Stimulated activated CD4-positive, alpha-beta T cell treated with anti-CD3 and anti-CD28 coated beads, Interleukin-2, amount 100 ng/mL, for 24 hours (primary cell): Measurements from ENCODE around the gene MPHOSPH10.
"Not testable (repeated sequence)": the region's sequence is repeated elsewhere in the genome, so short reads cannot be mapped to it uniquely, and the experiment has no call there.

ENCODE experiments used
- DNase-seq, 2 donors: peaks; one replicate each; pipeline ENCODE4 v3.0.0-alpha.2; 2020

Gene MPHOSPH10

DNA sequence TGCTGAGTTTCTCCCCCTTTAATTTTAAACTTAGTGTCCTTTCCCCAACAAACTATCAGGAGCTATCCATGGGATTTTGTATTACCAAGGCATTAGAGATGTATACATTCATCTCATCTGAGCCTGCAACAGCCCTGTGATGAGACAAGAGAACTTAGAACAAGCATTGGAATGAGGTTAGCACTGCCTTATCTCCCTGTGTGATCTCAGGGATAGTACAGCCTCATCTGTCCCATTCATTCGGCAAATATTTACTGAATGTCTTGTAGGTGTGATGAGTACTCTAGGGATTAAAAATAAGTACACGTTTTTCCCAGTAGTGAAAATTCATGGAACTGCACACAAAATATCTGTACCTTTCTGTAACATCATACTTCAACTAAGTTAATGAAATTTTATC lies 50.9 kb downstream of the MPHOSPH10 start:
- DNase-seq, result no peak

DNA sequence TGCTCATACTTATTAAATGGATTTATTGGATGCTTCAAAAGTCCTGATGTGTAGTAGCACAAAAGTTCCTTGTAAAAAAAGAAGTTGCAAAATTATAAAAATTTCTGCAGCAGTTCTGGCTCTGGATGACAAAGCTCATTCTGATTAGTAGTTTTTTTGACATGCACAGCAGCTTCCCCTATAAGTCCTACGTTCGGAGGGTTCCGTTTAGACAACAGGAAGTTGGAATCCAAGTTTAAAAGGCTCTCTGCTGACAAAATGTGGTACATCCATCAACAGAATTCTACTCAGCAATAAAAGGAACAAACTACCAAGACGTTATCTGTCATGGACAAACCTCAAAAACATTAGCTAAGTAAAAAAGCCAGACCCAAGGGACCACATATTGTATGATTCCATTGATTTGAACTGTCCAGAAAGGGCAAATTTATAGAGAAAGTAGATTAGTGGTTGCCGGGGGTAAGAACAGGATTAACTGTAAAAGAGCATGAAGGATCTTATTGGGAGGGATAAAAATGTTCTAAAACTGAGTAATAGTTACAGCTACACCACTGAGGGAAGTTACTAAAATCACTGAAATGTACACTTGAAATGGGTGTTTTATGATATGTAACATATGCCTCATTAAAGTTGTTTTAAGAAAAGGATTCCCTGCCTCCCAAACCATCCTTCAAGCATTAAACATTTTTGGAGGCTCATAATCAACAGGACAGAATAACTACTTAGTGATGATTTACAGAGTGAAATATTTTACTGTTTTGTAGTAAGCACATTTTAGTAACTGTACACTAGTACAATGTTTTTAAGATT lies 53.1 kb downstream of the MPHOSPH10 start:
- DNase-seq, result not testable (repeated sequence)

- DNase-seq, result no peak
Measured at GRCh38 chr2:71186973-71187372, 56.5 kb downstream of the MPHOSPH10 start.

DNA sequence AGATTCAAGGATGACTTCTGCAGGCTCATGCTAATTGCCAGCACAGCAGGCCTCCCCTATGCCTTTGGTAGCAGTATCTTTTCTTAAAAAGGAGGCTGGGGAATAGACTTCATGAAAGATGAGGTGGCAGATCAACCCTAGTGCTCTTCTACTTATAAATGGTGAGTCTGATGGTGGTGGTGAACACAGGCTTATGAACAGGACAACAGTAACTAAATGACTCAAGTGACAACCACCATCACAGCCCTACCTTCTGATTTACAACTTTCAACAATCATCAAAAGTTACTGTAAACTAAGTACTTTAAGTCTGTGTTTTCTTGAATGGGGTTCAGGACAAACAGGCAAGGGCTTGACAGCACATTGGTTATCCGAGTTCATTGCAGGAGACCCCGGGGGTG lies 57.2 kb downstream of the MPHOSPH10 start:
- DNase-seq, result no peak

DNA sequence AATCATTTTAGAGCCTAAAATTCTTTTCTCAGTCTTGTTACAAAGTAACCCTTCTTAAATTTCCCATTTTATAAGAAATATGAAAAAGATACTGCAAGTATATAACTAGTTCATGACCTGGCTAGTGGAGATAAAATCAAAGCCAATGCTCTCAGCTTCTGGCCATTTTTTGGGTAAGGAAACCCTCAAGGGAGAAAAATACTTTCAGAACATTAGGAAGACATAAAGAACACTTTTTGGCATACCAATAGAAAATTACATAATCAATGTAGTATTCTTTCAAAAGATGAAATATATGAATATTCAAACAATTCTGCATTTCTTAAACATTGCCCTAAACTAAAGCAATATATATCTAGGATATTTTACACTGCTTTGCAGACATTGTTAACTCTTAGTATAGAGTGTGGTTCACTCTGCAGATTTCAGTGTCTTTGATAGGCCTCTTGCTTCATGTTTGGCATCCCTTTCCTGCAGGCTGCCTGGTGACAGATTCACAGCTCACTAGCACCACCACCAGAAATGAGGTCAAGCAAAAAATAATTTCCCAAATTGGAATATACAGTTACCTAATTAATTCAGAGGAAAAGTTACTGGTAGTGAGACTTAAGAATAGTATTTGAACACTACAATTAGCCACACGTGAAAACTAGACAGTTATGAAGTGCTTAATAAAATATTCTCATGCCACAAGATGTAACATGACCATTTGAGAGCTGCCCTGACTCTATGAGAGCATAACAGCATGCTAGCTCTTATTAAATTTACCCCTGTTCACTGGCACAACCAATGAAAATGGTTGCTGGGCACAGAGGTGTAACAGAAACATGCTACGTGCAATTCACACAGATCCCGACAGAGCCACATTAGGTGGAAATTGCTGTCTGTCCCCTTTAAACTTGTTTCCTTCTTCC lies 60.5 kb downstream of the MPHOSPH10 start:
- no peak for DNase-seq

GRCh38 chr2:71191570-71191943 lies 61.1 kb downstream of the MPHOSPH10 start:
- DNase-seq, result no peak
